Mucosa of descending colon (tissue), 3 donors: ENCODE measurements around the gene SETX. TPM values are rescaled to one million over a fixed set of nuclear protein-coding genes. Genes with fewer than 3 reads are reported as not detected.

Source experiments
- ATAC-seq: fragments of 200-7000 bp; cut with Tn5 transposase; one replicate; pipeline ENCODE4 v1.9.1; 2020; ENCODE audit warnings: mild to moderate bottlenecking, moderate library complexity
- DNase-seq, 3 donors: peaks; one replicate each; pipeline ENCODE4 v3.0.0-alpha.2; 2020
- H3K36me3 ChIP-seq: fragments of 200-600 bp; one replicate; pipeline ENCODE4 v1.8.0; 2021; ENCODE audit warnings: low read depth, mild to moderate bottlenecking
- H3K4me1 ChIP-seq: fragments of 200-600 bp; one replicate; pipeline ENCODE4 v1.8.0; 2021; ENCODE audit warnings: low read depth, mild to moderate bottlenecking
- H3K4me3 ChIP-seq: fragments of 200-600 bp; one replicate; pipeline ENCODE4 v1.8.0; 2021; ENCODE audit warnings: mild to moderate bottlenecking
- H3K9me3 ChIP-seq: fragments of 200-600 bp; one replicate; pipeline ENCODE4 v1.8.0; 2021; ENCODE audit warnings: mild to moderate bottlenecking
- CTCF ChIP-seq: fragments of 200-600 bp; IDR thresholded peaks from one replicate; pipeline ENCODE4 v1.8.0; 2022; ENCODE audit warnings: antibody characterized with exemption, mild to moderate bottlenecking
- intact Hi-C, 2 donors: fragments of 100-400 bp; cut with DNase I in 1 of 2; cut with micrococcal nuclease in 1 of 2; formaldehyde crosslinking; loops; one replicate each; pipeline versions ENCODE4 v1.11.0 to v1.11.1; 2022; cut with DNase I, micrococcal nuclease
- total RNA-seq, 3 donors: library from RNA; stranded (reverse); fragmentation: NEBNext Ultra II Directional in 2 of 3; extraction: Animal tissue kit (Norgen Biotek cat#: 25700) in 2 of 3; gene quantifications; one replicate each; pipeline versions ENCODE4 v1.2.1 to v1.2.4, GENCODE V29; 2021 to 2023
- donor health status: DM: no; HTN: no; CAD: no; lungs with moderate emphysema.
- donor health status: DM: no; HTN: no; CAD: no.
- donor health status: DM: no; HTN: yes; CAD: no.

SETX gene
- total RNA-seq, 3 donors from 2014 or later, result 35.4 to 54.2 (median 38.7) TPM

GRCh38 chr9:132250324-132251262 lies 104.2 kb downstream of the SETX start:
- ATAC-seq (no peak), DNase-seq (no peak)
- no peaks in the 10 kb centered on the region for H3K36me3 ChIP-seq
- intact Hi-C loops, result loop anchor here in 1 of 2 donors (10.0 kb wide), 1 partner anchor 486 kb away; no protein-coding TSS in a partner anchor
- peaks cover 3% of the 10 kb centered on the region for H3K9me3 ChIP-seq
- no peak overlapping the region for H3K4me3 ChIP-seq
- no peaks in the 10 kb centered on the region for H3K4me1 ChIP-seq
- no peak for TF ChIP-seq CTCF

DNA sequence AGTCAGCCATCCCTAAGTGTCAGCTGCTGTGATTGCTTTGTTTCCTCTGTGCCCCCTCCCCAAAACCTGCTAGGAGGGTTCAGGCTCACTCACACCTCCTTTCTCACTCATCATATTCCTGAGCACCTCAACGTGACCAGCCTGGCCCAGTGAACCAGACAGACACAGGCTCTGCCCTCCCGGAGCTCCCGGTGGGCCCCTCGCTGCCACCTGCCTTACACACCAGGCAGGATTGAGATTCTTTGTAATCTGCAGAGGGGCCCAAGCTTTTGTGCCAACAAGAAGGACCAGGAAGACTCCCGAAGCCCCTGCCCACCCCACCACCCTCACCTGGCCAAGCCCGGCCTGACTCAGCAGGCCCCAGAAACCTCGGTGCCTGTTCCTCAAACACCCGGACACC lies 105.1 kb downstream of the SETX start:
- Histone ChIP-seq H3K36me3 (no peaks in the 10 kb centered on the region), H3K4me3 (no peak overlapping the region), H3K4me1 (no peaks in the 10 kb centered on the region), H3K9me3 (peaks cover 3% of the 10 kb centered on the region)
- no peak for ATAC-seq
- intact Hi-C loops, result loop anchor here in 1 of 2 donors (10.0 kb wide), 1 partner anchor 485 kb away; no protein-coding TSS in a partner anchor
- no peak for TF ChIP-seq CTCF
- no peak for DNase-seq

DNA sequence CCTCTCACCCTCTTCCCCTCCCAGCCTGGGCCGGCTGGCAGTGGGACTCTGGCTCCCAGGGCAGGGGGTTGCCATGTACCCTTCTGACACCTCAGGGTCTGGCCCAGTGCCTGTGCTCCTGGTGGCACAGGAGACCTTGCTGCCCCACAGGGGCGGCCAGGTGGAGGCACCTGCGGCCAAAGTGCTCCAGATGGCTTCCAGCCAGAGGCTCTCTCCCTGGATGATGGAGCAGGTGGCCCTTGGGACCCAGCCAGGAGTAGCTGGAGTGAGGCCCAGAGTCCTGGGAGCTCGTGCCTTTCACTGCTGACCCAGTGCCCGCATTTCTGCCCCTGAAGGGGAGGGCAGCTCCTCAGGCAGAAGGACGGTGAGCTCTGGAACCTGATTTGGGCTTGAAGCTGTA lies 105.7 kb downstream of the SETX start:
- H3K9me3 ChIP-seq, result peaks cover 3% of the 10 kb centered on the region
- intact Hi-C loops, result no loop called here
- no peak overlapping the region for H3K4me3 ChIP-seq
- H3K4me1 ChIP-seq, result no peaks in the 10 kb centered on the region
- DNase-seq (no peak), ATAC-seq (peak; percentile 32)
- H3K36me3 ChIP-seq, result no peaks in the 10 kb centered on the region
- TF ChIP-seq CTCF, result no peak

GRCh38 chr9:132247942-132248341 lies 106.8 kb downstream of the SETX start:
- H3K4me3 ChIP-seq, result no peak overlapping the region
- ATAC-seq (no peak), DNase-seq (no peak)
- intact Hi-C loops, result no loop called here
- TF ChIP-seq CTCF, result no peak
- peaks cover 3% of the 10 kb centered on the region for H3K9me3 ChIP-seq
- no peaks in the 10 kb centered on the region for H3K4me1 ChIP-seq
- H3K36me3 ChIP-seq, result no peaks in the 10 kb centered on the region

DNA sequence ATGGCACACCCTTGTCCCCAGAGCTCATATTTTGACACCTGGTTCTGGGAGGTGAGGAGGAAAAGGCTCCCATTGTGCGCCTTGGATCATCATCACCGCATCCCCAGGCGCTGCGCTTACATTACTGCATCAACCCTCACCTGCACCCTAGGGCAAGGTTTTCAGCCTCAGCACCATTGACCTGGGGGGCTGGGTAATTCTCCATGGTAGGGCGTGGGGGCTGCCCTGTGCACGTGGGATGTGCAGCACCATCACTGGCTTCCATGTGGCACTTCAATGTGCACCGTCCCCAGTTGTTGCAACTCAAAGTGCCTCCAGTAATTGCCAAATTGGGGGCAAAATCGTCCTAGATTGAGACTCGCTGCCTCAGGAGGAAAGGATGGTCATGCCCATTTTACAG lies 109.3 kb downstream of the SETX start:
- H3K4me3 ChIP-seq, result no peak overlapping the region
- peaks cover 3% of the 10 kb centered on the region for H3K4me1 ChIP-seq
- no peaks in the 10 kb centered on the region for H3K36me3 ChIP-seq
- DNase-seq (peak in 1 of 3 donors; percentile 21), ATAC-seq (no peak)
- intact Hi-C loops, result no loop called here
- H3K9me3 ChIP-seq, result no peaks in the 10 kb centered on the region
- TF ChIP-seq CTCF, result no peak
